A549 (cell line): Measurements from ENCODE around the gene MTG2.

Experiments
- CTCF ChIP-seq: fragments of >200 bp; sonication (Bioruptor Twin); formaldehyde crosslinking; IDR thresholded peaks from 3 replicates; pipeline ENCODE4 v1.5.1; 2016
- JUNB ChIP-seq: fragments of >200 bp; sonication (Bioruptor Twin); formaldehyde crosslinking; IDR thresholded peaks from 2 replicates; pipeline ENCODE4 v1.6.1; 2016
- MAZ ChIP-seq: fragments of 150-350 bp; IDR thresholded peaks from 2 replicates; pipeline ENCODE4 v1.6.1; 2014; ENCODE audit warnings: antibody characterized with exemption, low read depth, low read length, borderline replicate concordance
- RCOR1 ChIP-seq: fragments of 150-350 bp; IDR thresholded peaks from 2 replicates; pipeline ENCODE4 v1.6.1; 2014; ENCODE audit warnings: antibody characterized with exemption, low read length, low read depth

- TF ChIP-seq CTCF (no peak), RCOR1 (no peak), MAZ (no peak), JUNB (no peak)
These were observed 23.8 kb upstream of the MTG2 start for GRCh38 chr20:62159052-62159451.
